CMK (cell line): Measurements from ENCODE around the gene DKKL1.

Experiments used
- DNase-seq: peaks from one replicate; pipeline ENCODE4 v3.0.0-alpha.2; 2010; ENCODE audit warnings: low read depth

The DKKL1 gene

GRCh38 chr19:49422407-49423070 lies 58.9 kb downstream of the DKKL1 start:
- DNase-seq, result no peak

- no peak for DNase-seq
These were observed 59.7 kb downstream of the DKKL1 start, which contains the start of gene PTH2 for GRCh38 chr19:49423071-49423984. PTH2 (minus strand) TSS chr19:49423441; CDS start chr19:49423339, 102 bp downstream.

GRCh38 chr19:49423985-49424303 lies 60.3 kb downstream of the DKKL1 start:
- DNase-seq, result no peak
